Mononuclear cell (primary cell): ENCODE data around the gene UBXN2A. TPM values are rescaled to one million over a fixed set of nuclear protein-coding genes. Genes with fewer than 3 reads are reported as not detected.

ENCODE experiments used
- H3K27me3 ChIP-seq: 2 replicates; pipeline ENCODE4 v1.6.0; 2011; ENCODE audit warnings: low read length, control low read depth; ENCODE audit not compliant: insufficient read depth
- H3K4me1 ChIP-seq: 2 replicates; pipeline ENCODE4 v1.5.1; 2011; ENCODE audit warnings: mild to moderate bottlenecking, low read length, control low read depth; ENCODE audit not compliant: insufficient read depth
- H3K4me3 ChIP-seq: 2 replicates; pipeline ENCODE4 v1.5.1; 2011; ENCODE audit warnings: mild to moderate bottlenecking, low read length, moderate library complexity
- H3K9me3 ChIP-seq: 2 replicates; pipeline ENCODE4 v1.5.1; 2011; ENCODE audit warnings: low read depth, mild to moderate bottlenecking, control low read depth, low read length
- total RNA-seq: library from RNA; depleted of rRNA; stranded (reverse); fragments of >200 nt; gene quantifications from one replicate; pipeline ENCODE4 v1.2.3, GENCODE V29; 2012

UBXN2A gene, protein sequence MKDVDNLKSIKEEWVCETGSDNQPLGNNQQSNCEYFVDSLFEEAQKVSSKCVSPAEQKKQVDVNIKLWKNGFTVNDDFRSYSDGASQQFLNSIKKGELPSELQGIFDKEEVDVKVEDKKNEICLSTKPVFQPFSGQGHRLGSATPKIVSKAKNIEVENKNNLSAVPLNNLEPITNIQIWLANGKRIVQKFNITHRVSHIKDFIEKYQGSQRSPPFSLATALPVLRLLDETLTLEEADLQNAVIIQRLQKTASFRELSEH
- 16.7 TPM for total RNA-seq

DNA sequence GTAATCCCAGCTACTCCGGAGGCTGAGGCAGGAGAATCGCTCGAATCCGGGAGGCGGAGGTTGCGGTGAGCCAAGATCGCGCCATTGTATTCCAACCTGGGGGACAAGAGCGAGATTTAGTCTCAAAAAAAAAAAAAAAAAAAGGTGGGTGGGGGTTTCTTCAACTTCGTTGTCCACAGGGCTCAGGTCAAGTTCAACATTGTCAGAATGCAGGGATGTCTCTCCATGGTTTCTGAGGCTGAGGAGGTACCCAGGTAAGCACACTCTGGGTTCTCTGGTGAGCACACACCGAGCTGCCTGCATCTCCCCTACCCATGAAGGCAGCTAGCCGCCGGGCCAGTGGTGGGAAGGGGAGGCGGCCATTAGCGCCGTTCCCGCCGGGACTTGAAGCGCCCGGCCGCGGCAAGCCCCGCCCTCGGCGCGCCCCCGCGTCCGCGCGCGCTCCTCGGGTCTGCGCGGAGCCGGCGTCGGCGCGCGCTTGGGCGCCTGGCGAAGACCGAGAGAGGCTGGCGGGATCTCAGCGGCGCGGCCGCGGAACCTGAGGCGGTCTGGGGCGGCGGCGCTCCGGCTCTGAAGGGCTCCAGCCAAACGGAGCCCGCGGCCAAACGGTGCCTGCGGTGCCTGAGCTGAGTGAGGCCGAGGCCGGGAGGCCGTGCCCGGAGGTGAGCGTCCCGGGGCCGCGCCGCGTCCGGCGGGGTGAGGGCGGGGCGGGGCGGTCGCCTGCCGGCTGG is at the start of gene UBXN2A:
Gene UBXN2A (plus strand): TSS at position 477 of the 731 bp plus-strand sequence. CDS start 17,852 bp downstream, outside the sequence.
- Histone ChIP-seq H3K27me3 (no peaks in the 10 kb centered on the region), H3K4me3 (peak within 1 kb of the TSS; percentile 81), H3K4me1 (peaks cover 25% of the 10 kb centered on the region), H3K9me3 (no peaks in the 10 kb centered on the region)

DNA sequence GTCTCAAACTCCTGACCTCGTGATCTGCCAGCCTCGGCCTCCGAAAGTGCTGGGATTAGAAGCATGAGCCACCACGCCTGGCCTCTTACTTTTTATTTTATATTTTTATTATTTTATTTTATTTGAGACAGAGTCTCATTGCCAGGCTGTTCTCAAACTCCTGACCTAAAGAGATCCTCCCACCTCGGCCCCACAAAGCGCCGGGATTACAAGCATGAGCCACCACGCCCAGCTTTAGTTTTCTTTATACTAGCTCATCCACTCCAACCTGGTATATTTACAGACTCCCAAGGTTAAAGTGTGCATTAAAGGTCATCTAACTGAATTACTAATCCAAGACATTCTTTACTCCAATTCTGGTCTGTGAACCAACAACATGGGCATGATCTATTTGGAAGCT is 40.1 kb upstream of the UBXN2A start:
- H3K4me3 ChIP-seq: no peak overlapping the region
- no peaks in the 10 kb centered on the region for H3K9me3 ChIP-seq

DNA sequence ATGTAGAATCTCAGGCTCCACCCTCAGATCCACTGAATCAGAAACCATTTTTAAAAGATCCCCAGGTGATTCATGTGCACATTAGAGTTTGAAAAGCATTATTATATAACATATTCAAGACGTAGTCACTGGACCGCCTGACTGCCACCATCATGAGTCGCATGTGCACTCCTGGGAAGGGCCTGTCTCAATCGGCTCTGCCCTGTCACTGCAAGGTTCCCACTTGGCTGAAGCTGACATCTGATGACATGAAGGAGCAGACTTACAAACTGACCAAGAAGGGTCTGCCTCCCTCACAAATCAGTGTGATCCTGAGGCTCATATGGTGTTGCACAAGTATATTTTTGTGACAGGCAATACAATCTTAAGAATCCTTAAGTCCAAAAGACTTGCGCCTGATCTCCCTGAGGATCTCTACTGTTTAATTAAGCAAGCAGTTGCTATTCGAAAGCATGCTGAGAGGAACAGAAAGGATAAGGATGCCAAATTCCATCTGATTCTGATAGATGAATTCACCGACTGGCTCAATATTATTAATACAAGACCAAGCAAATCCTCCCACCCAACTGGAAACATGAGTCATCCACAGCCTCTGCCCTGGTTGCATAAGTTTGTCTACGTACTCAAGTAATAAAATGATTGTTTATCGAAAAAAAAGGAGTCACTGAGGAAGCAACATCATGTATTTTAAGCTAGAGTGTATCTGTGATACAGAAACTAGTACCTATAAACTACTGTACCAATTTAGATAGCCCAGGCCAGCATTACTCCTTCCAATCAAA is 39.5 kb upstream of the UBXN2A start:
- Histone ChIP-seq H3K4me3 (no peak overlapping the region), H3K4me1 (peaks cover 20% of the 10 kb centered on the region), H3K27me3 (no peaks in the 10 kb centered on the region), H3K9me3 (no peaks in the 10 kb centered on the region)

More for the DNA sequence above, 40.1 kb upstream of the UBXN2A start:
- Histone ChIP-seq H3K4me1 (peaks cover 17% of the 10 kb centered on the region), H3K27me3 (no peaks in the 10 kb centered on the region)

DNA sequence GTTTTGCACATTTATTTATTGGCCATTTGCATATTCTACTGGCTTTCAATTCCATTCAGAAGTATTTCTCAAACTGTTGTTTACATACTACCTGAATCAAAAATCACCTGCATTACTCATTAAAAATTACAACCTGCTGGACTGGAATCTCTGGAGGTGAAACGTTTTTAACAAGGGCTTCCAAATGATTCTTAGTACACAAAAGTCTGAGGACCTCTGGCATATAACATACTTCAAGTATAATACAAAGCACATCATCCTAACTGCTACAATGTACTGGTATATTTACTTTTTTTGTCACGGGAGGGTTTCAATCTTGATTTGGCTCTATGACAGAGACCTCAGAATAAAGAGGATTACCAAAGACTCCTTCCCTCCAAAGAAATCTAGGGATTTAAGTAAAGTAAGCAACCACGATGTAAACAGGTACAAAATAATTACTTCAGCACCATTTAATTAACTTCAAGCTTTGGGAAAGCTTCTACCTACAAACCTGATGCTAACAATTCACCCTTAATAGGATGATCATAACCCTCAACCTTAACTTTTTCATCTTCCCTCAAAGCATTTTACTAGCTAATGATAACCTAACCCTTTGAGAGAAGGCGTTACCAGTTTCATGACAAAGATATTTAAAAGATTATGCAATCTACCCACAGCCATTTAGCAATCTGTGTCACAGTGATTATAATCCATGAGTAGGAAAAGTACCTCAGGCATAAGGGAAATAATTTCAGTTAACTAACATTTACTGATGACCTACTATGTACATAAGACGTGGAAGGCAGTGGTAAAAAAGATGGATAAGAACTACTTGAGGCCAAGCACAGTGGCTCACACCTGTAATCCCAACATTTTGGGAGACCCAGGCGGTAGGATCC is 38.1 kb upstream of the UBXN2A start:
- Histone ChIP-seq H3K4me3 (no peak overlapping the region), H3K27me3 (no peaks in the 10 kb centered on the region), H3K9me3 (no peaks in the 10 kb centered on the region), H3K4me1 (peaks cover 20% of the 10 kb centered on the region)

DNA sequence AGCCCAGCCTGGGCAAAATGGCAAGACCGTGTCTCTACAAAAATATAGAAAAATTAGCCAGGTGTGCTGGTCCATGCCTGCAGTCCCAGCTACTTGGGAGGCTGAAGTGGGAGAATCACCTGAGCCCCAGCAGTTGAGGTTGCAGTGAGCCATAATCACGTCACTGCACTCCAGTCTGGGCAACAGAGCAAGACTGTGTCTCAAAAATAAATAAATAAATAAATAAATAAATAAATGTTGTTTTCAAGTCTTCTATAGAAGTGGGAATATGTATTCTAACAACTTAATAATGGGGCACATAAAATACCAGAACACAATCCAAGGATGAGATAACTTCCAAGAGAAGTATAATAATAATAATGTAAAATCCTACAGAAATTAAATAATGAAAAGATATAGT is 37.2 kb upstream of the UBXN2A start:
- Histone ChIP-seq H3K4me1 (peaks cover 20% of the 10 kb centered on the region), H3K27me3 (no peaks in the 10 kb centered on the region), H3K9me3 (no peaks in the 10 kb centered on the region), H3K4me3 (no peak overlapping the region)

DNA sequence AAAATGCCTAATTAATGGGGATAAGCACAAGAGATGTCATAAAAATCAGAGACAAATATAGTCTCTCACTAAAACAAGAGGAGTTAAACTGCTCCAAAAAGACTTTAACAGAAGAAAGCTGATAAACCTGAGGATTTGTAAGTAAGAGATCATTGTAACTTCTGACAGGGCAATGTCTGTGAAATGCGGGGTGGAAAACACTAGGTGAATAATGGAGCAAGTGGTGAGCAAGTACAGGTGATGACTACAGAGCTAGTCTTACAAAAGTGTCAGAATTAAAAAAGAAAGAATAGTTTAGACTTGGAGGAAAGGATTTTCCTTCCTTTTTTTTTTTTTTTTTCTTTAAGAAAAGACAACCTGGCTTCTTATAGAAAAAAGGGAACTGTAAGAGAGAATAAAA is 36.0 kb upstream of the UBXN2A start:
- peaks cover 20% of the 10 kb centered on the region for H3K4me1 ChIP-seq
- H3K9me3 ChIP-seq: no peaks in the 10 kb centered on the region
- H3K4me3 ChIP-seq: no peak overlapping the region
- no peaks in the 10 kb centered on the region for H3K27me3 ChIP-seq

DNA sequence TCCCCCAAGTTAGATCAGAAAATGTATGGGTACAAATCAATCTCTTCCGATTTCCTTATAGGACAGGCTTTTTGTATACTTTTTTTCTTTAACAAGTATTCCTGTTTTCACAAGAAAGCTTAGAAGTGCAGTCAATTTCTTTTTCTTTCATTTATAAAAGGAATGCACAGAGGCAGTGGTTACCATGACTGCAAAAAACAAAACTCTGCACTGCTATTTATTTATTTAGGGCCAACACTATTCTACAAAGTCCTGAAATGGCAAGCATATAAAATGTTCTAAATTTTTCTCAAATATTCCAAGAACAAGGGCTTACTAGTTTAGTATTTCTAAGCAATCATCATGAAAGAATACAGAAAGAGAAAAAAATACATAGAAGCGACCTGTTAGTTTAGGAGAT is 35.6 kb upstream of the UBXN2A start:
- H3K4me3 ChIP-seq: no peak overlapping the region
- H3K9me3 ChIP-seq: no peaks in the 10 kb centered on the region
- H3K4me1 ChIP-seq: peaks cover 20% of the 10 kb centered on the region
- H3K27me3 ChIP-seq: no peaks in the 10 kb centered on the region

DNA sequence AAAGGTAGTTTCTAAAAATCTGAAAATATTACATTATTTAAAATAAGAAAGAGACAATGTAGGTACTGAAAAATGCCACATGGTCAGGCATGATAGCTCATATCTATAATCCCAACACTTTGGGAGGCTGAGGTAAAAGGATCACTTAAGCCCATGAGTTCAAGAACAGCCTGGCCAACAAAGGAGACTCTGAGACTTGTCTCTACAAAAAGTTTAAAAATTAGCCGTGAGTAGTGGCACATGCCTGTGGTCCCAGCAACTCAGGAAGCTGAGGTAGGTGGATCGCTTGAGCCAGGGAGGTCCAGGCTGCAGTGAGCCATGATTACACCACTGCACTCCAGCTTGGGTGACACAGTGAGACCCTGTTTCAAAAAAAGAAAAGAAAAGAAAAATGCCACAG is 35.1 kb upstream of the UBXN2A start:
- Histone ChIP-seq H3K27me3 (no peaks in the 10 kb centered on the region), H3K4me1 (peaks cover 20% of the 10 kb centered on the region), H3K9me3 (no peaks in the 10 kb centered on the region), H3K4me3 (no peak overlapping the region)

DNA sequence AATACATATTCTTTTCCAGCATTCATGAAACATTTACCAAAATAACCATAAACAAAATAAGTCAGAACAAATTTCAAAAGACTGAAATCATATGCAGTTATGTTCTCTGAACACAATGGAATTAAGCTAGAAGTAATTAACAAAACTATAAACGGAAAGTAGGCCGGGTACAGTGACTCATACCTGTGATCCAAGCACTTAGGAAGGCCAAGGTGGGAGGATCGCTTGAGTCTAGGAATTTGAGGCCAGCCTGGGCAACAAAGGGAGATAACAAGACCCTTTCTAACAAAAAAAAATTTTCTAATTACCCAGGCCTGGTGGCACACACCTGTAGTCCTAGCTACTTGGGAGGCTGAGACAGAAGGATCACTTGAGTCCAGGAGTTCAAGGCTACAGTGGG is 28.2 kb upstream of the UBXN2A start:
- peaks cover 7% of the 10 kb centered on the region for H3K4me1 ChIP-seq
- no peaks in the 10 kb centered on the region for H3K9me3 ChIP-seq
- H3K27me3 ChIP-seq: no peaks in the 10 kb centered on the region
- H3K4me3 ChIP-seq: no peak overlapping the region

DNA sequence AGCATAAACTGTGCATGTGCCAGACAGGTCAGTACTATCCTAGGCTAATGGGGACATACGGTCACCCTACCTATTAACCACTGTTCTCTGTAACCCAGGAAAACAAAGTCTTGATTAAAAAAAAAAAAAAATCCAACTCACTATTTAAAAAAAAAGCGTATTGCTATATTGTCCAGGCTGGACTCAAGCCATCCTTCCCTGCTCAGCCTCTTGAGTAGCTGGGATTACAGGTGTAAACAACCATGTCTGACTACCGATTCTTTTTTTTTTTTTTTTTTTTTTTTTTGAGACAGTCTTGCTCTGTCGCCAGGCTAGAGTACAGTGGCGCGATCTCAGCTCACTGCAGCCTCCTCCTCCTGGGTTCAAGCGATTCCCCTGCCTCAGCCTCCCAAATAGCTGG is 24.9 kb upstream of the UBXN2A start:
- H3K4me3 ChIP-seq: no peak overlapping the region
- H3K4me1 ChIP-seq: peaks cover 15% of the 10 kb centered on the region
- H3K27me3 ChIP-seq: no peaks in the 10 kb centered on the region
- H3K9me3 ChIP-seq: no peaks in the 10 kb centered on the region

DNA sequence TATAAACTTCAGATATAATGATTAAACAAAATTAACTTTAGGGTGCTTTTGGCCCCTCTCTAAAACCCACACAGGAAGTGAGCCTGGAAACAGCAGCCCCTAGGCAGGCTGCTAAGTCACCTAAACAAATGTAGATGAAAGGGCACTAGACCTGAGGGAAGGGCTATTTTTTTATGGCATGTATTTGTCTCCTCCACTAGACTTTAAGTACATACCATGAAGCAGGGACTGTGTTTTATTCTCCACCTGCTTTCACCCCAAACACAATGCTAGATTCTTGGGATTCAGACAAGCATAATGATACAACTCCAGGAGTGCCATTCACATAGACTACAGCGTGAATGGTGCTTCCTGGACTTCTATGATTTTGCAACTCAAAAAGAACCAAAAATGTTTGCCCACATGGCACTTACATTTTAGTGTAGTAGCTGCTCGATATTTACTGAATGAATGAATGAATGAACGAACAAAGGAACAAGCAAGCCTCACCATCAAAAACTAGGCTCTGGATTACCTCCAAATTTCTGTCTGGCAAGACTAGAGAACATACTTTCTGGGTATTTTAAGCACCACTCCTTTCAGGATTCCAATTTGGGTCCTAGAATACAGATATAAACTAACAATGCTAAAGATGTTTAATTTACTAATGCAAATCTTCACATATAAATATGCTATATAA is 23.4 kb upstream of the UBXN2A start:
- Histone ChIP-seq H3K4me3 (no peak overlapping the region), H3K27me3 (no peaks in the 10 kb centered on the region), H3K9me3 (no peaks in the 10 kb centered on the region), H3K4me1 (peaks cover 17% of the 10 kb centered on the region)

DNA sequence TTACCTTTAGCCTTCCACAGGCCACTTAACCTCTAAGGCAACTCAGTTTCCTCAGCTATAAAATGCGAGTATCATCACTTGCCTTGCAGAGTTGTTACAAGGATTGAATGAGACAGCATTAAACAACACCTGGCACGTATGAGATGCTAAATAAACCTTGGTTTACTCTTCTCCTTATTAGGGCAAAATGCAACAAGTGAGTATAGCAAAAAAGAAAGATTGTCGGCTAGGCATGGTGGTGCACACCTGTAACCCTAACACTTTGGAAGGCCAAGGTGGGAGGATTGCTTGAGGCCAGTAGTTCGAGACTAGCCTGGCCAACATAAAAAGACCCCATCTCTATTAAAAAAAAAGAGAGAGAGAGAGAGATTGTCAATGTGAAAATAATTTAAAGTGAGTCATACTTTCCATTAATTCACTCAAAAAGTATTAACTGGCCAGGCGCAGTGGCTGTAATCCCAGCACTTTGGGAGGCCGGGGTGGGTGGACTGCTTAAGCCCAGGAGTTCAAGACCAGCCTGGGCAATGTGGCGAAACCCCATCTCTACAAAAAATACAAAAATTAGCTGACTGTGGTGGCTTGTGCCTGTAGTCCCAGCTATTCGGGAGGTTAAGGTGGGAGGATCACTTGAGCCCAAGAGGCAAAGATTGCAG is 21.3 kb upstream of the UBXN2A start:
- Histone ChIP-seq H3K27me3 (no peaks in the 10 kb centered on the region), H3K9me3 (no peaks in the 10 kb centered on the region), H3K4me3 (no peak overlapping the region), H3K4me1 (peaks cover 17% of the 10 kb centered on the region)

DNA sequence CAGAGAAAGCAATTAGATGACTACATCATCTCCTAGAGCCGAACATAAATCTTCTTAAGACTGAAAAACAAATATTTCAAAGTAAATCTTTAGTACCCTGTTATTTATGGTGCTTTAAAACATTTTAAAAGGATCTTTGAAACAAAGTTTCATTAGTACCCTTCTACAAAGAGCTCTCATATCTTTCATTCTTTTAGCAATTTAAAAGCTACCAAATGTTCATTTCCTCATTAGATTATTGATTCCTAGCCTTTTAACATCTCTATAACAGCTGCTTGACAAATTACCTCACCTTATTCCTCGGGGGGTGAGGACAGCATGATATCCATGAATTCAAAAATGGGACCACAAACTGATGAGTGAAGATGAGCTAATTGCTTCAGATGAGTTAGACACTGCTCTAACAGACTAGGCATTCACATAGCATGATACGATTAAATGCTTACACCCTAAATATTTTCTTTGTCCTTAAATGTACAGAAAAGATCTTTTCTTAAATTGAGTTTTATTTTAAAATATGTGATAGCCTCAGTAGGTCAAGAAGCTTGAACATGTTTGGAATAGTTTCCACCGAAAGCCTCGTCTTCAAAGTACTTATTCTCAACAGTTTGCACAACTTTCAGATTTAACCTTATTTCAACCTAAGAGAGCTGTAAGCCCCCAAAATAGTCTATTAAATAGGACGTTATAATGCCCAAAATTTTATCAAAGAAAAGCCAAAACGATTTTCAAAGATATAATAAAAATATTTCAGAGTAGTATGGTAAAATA is 15.5 kb upstream of the UBXN2A start:
- H3K27me3 ChIP-seq: no peaks in the 10 kb centered on the region
- H3K4me1 ChIP-seq: peaks cover 33% of the 10 kb centered on the region
- no peaks in the 10 kb centered on the region for H3K9me3 ChIP-seq
- H3K4me3 ChIP-seq: no peak overlapping the region
